Right lung (tissue), 5 donors: Measurements from ENCODE around the gene PSG5. TPM values are rescaled to one million over a fixed set of nuclear protein-coding genes. Genes with fewer than 3 reads are reported as not detected.
"Not testable (repeated sequence)": the region's sequence is repeated elsewhere in the genome, so short reads cannot be mapped to it uniquely, and the experiment has no call there.

Experiments used
- DNase-seq, 2 donors: peaks; one replicate each; pipeline ENCODE4 v3.0.0-alpha.2; 2013
- polyA plus RNA-seq, 5 donors: library from polyadenylated mRNA; unstranded; fragments of 120-200 nt; gene quantifications; one replicate each; pipeline versions ENCODE4 v1.2.1 to v1.2.3, GENCODE V29; 2013; ENCODE audit warnings: inconsistent platforms in 1 of 5, low replicate concordance in 1 of 5; ENCODE audit not compliant: insufficient read length in 5 of 5, insufficient read depth in 1 of 5

The PSG5 gene
- polyA plus RNA-seq, 5 donors: 0.24 to 0.68 TPM; not detected in 3

DNA sequence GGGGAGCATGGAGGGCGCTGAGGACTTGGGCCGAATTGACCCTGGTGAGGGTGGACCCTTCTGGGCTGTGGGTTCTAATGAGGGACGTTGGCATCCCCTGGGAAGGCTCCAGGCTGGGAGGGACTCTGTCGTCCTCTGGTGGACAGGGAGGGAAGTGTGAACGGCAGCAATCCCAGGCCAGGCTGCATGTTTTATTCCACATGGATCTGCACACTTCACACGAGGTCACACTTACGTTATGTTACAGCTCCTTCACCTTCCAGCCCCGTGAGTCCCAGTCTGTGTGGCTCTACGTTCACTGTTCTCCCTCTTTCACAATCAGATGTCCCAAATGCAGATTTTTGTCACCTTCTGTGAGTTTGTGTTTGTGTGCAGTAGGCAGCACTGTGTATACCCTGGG, 1.8 kb upstream of the PSG5 start:
- DNase-seq: not testable (repeated sequence)

GRCh38 chr19:43181869-43182771, 4.2 kb downstream of the PSG5 start:
- not testable (repeated sequence) for DNase-seq

DNA sequence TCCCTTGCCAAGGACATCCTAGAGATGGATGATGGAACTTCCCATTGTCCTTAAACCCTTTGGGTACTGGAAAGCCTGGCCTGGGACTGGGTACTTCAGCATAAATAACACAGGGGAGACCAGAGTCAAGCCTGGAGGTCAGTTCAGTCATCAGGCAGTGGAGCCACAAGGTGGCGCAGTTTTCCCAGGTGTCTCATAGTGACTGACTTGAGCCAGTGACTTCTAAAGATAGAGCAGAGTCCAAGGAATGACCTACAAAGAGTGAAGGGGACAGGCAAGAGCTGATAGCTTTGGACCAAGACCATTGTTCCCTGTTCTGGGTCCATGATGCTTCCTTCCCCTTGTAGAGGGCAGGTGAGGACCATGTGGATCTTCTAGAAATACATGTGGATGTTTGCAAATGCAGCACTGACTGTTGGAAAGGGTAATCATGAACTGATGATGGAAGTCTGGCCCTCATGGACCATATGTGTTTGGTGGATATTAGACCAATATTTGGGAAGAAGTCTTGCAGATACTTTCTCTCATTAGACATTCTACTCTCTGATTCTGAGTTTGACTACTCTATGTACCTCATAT, 6.7 kb downstream of the PSG5 start:
- DNase-seq: not testable (repeated sequence)

DNA sequence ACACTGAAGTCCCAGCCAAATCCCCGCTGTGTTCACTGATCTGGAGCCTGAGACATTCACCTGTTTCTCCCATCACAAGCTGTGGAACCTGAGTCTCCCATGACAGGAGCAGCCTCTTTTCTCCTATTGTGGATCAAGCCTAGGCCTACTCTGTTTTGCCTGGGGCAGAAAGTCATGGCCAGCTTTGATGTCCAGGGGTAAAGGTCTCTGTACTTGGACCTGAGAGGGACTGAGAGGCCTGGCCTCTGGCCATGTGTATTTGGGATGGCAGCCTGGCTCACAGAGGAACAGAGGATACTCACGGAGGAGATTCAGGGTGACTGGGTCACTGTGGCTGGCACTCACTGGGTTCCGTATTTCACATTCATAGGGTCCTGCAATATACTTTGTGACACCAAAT, 7.8 kb downstream of the PSG5 start:
- DNase-seq: not testable (repeated sequence)

DNA sequence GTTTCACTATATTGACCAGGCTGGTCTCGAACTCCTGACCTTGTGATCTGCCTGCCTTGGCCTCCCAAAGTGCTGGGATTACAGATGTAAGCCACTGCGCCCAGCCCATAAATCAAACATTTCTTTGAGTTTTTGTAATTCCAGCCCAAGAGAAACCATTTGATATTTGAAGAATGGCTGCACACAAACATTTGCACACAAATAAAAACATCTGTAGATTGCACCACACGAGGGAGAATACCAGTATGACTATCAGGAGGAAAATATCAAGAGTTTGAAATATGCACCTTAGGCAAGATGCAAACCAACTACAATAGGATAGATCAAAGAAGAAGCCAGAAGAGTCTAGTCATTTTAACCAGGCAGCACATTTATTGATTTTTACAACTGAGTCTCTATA, 20.4 kb downstream of the PSG5 start:
- not testable (repeated sequence) for DNase-seq

DNA sequence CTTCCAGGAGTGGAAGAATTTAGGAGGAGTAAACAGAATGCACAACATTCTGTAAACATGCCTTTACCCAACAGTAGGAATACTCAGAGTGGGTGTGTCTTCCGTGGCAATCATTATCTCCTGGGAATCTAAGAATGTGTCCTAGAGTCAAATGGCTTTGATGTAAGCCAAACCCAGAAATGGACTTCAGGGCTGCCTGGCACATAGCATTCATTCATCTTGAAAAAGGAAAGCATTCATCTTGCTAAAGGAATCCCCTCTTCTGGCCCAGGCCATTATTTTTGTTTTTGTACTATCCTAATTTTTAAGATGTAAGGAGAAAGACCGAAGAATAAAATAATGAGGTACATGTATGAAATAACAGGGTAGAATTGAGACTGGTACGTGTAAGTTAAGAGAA, 23.2 kb downstream of the PSG5 start:
- DNase-seq: not testable (repeated sequence)

GRCh38 chr19:43162261-43162660, 24.1 kb downstream of the PSG5 start:
- DNase-seq: not testable (repeated sequence)

DNA sequence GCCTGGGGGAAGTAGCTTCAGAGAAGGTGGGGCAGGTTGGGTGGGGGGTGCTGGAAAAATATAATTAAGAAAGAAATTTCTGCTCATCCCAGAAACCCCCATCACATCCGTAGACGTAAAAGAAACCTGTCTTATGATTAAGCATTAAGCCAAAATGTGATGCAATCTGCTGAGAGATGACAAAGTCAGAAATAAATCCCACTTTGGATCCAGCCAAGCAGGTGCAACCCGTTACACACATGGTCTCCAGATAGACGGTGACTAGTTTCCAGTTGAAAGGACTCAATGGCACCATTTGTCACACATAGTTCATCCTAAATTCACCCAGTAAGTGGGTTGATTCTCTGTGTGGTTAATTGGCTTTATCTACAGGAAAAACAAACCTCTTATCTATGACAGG, 34.1 kb downstream of the PSG5 start:
- DNase-seq: no peak

- DNase-seq: peak in 1 of 2 donors; percentile 1
Measured at GRCh38 chr19:43149788-43150187, 36.5 kb downstream of the PSG5 start.

DNA sequence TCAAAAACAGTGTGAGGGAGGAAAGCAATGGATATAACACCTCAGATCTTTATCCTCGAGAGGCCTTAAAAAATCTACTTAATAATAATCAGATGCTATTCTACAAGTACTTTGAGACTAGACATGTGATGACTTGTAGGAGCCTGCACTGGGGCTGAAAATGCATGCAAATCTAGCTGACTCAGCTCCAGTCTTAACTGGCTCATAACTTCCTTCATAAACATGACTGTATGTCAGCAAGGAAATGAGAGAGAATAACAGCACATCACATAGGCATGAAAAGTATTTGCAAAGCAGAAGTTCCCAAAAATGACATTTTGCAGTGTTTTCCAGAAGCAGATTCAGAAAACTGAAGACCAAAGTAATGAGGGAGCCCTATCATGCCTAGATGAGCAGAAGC, 38.1 kb downstream of the PSG5 start:
- no peak for DNase-seq

DNA sequence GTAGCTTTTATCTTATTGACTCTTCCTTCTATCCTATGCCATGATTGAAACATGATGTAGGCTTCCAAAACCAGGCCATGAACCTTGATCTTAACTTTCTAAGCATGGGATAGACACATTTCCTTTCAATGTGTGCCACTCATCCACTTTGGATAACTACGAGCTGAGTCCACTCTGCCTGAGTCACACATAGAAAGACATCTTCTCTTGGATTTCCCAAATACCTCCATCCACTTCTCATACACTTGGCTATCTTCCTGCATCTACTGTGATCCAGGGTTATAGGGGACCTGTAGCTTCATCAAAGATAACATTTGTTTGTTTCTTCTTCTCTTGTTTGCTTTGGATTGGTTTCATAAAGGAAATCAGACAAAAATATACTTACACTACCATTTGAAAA, 44.6 kb downstream of the PSG5 start:
- DNase-seq: not testable (repeated sequence)

- no peak for DNase-seq
Measured at GRCh38 chr19:43132696-43133095, 53.6 kb downstream of the PSG5 start.

- peak in 1 of 2 donors; percentile 19 for DNase-seq
Measured at GRCh38 chr19:43131281-43131842, 55.0 kb downstream of the PSG5 start.

GRCh38 chr19:43129197-43129596, 57.1 kb downstream of the PSG5 start:
- DNase-seq: not testable (repeated sequence)

DNA sequence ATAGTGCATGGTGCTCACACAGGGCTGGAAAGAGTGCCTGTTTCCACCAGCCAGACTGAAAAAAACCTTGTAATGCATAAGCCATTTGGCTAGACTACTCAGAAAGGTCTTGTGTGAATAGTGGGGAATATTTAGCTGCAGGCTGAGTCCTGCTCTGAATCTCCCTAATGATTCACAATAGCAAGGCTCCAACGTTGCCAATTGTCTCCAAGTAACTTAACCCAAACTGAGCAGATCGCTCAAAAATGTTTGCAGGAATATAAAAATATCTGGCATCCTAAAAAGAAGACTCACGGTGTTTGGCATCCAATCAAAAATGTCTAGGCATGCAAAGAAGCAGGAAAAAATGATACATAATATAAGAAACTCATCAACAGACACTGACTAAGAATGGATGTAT, 59.0 kb downstream of the PSG5 start:
- DNase-seq: not testable (repeated sequence)

DNA sequence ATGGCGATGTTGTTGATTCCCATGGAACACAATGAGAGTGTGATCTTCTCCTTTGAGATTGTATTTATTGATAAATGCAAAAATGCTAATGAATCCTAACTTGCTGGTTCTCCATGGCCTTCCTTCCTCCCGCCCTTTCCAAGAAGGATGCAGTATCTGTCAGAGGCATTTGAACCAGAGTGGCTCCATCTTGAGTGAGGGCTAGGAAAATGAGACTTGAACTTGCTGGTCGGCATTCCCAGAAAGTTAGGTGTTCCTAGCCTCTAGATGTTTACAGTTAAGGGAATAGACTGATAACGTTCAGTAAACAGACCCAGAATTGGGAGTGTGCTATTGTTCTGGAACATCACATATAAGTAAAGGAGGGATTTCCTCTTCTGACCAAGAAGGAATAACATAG, 59.6 kb downstream of the PSG5 start:
- DNase-seq: no peak

GRCh38 chr19:43124360-43124759, 62.0 kb downstream of the PSG5 start:
- DNase-seq: no peak

- DNase-seq: not testable (repeated sequence)
Measured at GRCh38 chr19:43120433-43121026, 65.8 kb downstream of the PSG5 start.

GRCh38 chr19:43119526-43119925, 66.8 kb downstream of the PSG5 start:
- DNase-seq: not testable (repeated sequence)
